Measurements from ENCODE around the gene CACNG7.
"Not testable (repeated sequence)": the region's sequence is repeated elsewhere in the genome, so short reads cannot be mapped to it uniquely, and the experiment has no call there.

CACNG7 gene

DNA sequence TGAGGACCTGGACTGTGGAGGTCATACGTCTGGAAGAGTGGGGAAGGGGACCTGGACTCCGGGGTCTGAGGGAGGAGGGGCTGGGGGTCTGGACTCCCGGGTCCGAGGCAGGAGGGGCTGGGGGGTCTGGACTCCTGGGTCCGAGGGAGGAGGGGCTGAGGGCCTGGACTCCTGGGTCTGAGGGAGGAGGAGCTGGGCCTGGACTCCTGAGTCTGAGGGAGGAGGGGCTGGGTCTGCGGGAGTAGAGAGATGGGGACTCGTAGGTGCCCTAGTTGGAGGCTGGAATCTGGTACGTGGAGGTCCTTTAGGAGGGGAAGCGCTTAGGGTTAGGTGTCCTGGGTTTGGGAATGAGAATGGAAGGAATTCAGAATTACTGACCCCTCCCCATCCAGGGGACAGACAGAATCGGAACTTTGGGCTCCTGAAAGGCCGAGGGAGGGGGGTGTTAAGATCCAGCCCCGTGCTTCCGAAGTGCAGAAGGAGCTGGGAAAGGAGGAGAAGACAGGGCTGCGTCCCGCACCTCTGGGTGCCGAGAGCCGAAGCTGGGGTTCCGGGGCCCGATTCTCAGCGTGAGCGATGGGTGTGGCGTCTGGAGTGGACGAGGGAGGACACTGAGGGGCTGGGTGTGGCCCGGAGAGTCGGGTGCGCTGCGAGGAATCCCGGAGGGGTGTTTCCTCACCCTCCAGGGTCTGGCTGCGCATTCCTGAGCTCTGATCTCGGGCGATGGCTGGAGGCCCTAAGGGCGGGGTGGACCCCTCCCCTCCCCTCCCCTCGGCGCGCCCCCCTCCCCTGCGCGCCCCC is 40.8 kb upstream of the CACNG7 start:
- TF ChIP-seq, protein P1, sequence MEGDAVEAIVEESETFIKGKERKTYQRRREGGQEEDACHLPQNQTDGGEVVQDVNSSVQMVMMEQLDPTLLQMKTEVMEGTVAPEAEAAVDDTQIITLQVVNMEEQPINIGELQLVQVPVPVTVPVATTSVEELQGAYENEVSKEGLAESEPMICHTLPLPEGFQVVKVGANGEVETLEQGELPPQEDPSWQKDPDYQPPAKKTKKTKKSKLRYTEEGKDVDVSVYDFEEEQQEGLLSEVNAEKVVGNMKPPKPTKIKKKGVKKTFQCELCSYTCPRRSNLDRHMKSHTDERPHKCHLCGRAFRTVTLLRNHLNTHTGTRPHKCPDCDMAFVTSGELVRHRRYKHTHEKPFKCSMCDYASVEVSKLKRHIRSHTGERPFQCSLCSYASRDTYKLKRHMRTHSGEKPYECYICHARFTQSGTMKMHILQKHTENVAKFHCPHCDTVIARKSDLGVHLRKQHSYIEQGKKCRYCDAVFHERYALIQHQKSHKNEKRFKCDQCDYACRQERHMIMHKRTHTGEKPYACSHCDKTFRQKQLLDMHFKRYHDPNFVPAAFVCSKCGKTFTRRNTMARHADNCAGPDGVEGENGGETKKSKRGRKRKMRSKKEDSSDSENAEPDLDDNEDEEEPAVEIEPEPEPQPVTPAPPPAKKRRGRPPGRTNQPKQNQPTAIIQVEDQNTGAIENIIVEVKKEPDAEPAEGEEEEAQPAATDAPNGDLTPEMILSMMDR (IDR thresholded peaks at IDR 0.05), result no peak
- peak; percentile 89 for DNase-seq (ENCODE audit: low spot score)
- H3K27ac ChIP-seq, result peak overlapping the region; percentile 98 to 99
- H3K4me3 ChIP-seq, result peak overlapping the region; percentile 96

- peak overlapping the region; percentile 96 for H3K4me3 ChIP-seq
- TF ChIP-seq, protein P1 (IDR thresholded peaks at IDR 0.05), result no peak
- DNase-seq (ENCODE audit: low spot score), result peak; percentile 98
- H3K27ac ChIP-seq, result peak overlapping the region; percentile 98 to 99
Observed at GRCh38 chr19:53868892-53869804, 39.9 kb upstream of the CACNG7 start.

DNA sequence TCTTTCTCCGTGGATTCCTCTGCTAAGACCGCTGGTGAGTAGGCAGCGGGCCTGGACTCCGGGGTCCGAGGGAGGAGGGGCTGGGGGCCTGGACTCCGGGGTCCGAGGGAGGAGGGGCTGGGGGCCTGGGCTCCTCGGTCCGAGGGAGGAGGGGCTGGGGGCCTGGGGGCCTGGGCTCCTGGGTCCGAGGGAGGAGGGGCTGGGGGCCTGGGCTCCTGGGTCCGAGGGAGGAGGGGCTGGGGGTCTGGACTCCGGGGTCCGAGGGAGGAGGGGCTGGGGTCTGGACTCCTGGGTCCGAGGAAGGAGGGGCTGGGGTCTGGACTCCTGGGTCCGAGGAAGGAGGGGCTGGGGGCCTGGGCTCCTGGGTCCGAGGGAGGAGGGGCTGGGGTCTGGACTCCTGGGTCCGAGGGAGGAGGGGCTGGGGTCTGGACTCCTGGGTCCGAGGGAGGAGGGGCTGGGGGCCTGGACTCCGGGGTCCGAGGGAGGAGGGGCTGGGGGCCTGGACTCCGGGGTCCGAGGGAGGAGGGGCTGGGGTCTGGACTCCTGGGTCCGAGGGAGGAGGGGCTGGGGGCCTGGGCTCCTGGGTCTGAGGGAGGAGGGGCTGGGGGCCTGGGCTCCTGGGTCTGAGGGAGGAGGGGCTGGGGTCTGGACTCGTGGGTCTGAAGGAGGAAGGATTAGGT is 39.1 kb upstream of the CACNG7 start:
- DNase-seq (ENCODE audit: low spot score), result not testable (repeated sequence)
- peak overlapping the region; percentile 98 to 99 for H3K27ac ChIP-seq
- H3K4me3 ChIP-seq, result peak overlapping the region; percentile 96

GRCh38 chr19:53870485-53870844 is 38.6 kb upstream of the CACNG7 start:
- no peak for DNase-seq (ENCODE audit: low spot score)
- Histone ChIP-seq H3K27ac (peak overlapping the region; percentile 37 to 98), H3K4me3 (peak overlapping the region; percentile 96)
- TF ChIP-seq, protein P1 (IDR thresholded peaks at IDR 0.05), result no peak

DNA sequence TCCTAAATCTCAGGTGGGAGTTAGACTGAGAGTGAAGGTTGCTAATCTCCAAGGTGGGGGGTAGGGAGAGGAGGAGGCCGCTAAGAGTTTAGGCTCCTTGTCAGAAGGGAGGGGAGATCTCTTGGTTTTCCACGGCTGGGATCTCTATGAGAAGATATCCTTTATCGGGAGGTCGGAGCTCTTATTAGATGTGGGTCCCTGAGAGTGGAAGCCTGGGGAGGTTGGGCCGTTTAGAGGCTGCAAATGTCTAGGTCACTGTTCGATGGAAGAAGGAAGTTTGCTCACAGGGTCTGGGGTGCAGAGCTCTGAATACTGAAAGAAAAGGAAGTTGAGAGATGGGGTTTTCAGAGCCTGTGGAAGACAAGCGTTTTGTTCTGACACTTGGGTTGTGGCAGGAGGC is 37.6 kb upstream of the CACNG7 start:
- no peak overlapping the region for H3K27ac ChIP-seq
- TF ChIP-seq, protein P1 (IDR thresholded peaks at IDR 0.05), result no peak
- no peak for DNase-seq (ENCODE audit: low spot score)
- H3K4me3 ChIP-seq, result peak overlapping the region; percentile 96

DNA sequence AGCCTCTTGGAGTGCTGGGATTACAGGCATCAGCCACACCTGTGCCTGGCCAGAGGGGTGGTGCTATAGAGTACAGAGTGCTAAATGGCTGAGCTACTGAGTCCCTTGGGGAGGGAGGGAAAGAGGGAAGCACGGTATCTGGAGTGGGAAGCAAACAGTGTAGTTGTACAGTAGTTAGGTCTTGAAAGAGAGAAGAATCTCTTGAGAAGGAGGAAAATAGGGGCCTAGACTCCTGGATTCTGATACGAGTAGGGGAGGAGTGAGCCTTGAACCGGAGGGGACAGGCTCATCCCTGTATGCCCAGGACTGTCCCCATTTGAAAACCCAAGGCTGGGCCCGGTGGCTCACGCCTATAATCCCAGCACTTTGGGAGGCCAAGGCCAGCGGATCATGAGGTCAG is 36.3 kb upstream of the CACNG7 start:
- TF ChIP-seq, protein P1 (IDR thresholded peaks at IDR 0.05), result no peak
- no peak overlapping the region for H3K4me3 ChIP-seq
- H3K27ac ChIP-seq, result no peak overlapping the region
- DNase-seq (ENCODE audit: low spot score), result no peak
